NCI-H69 (cell line): ENCODE results near the gene SLC2A11.
"Not testable (repeated sequence)": the region's sequence is repeated elsewhere in the genome, so short reads cannot be mapped to it uniquely, and the experiment has no call there.

Experiments
- DNase-seq: peaks from one replicate; lab custom pipeline; 2025; lab: John Stamatoyannopoulos, UW

Gene SLC2A11

DNA sequence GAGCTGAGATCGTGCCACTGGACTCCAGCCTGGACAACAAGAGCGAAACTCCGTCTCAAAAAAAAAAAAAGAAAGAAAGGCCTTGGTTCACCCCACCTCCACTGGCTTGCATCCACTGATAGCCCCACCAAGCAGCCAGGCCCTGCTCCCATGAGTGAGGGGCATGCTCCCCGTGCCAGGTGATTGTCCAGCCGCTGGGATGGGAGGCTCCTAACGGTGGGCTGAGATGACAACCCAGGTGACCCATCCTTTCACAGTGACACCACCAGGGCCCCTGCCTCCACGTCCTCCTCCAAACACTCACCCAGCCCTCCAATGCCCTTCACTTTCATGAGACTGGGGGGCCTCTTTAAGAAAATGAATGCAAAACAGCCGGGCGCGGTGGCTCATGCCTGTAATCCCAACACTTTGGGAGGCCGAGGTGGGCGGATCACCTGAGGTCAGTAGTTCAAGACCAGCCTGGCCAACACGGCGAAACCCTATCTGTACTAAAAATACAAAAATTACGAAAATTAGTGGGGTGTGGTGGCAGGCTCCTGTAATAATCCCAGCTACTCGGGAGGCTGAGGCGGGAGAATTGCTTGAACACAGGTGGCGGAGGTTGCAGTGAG, 10.3 kb upstream of the SLC2A11 start:
- no peak for DNase-seq

DNA sequence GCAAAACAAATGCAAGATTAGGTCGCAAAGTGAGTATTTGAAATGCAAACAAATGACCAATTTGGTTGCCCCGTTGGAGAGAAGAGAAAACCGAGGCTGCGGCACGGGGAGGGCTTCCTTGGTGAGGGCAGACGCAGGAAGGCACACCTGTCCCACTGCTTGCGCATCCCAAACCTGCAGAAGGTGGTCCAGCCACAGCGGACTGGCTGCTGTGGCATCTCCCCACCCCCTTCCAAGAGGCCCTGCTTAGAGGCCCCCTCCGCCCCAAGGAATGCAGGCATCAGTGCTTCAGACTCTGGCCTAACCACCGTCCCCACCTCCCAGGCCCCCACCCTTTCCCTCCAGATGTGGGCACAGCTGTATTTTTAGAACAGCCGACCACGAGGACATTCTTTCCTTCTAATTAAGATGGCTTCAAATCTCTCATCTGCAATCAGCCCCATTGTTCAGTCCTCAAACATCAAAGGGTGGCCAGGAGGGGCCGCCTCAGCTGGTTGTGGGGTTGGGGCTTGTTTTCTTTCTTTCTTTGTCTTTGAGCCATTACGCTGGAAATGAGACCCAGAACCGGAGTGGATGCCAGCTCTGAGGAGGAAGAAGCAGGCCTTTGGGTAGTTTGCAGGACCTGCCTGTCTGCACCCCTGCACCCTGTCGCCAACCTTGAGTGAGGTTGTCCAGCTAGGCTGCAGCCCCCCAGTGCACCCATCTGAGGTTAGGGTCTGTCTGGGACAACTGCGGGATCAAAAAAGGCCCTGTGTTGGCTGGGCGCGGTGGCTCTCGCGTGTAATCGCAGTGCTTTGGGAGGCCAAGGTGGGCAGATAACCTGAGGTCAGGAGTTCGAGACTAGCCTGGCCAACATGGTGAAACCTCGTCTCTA, 9.4 kb upstream of the SLC2A11 start:
- no peak for DNase-seq

DNA sequence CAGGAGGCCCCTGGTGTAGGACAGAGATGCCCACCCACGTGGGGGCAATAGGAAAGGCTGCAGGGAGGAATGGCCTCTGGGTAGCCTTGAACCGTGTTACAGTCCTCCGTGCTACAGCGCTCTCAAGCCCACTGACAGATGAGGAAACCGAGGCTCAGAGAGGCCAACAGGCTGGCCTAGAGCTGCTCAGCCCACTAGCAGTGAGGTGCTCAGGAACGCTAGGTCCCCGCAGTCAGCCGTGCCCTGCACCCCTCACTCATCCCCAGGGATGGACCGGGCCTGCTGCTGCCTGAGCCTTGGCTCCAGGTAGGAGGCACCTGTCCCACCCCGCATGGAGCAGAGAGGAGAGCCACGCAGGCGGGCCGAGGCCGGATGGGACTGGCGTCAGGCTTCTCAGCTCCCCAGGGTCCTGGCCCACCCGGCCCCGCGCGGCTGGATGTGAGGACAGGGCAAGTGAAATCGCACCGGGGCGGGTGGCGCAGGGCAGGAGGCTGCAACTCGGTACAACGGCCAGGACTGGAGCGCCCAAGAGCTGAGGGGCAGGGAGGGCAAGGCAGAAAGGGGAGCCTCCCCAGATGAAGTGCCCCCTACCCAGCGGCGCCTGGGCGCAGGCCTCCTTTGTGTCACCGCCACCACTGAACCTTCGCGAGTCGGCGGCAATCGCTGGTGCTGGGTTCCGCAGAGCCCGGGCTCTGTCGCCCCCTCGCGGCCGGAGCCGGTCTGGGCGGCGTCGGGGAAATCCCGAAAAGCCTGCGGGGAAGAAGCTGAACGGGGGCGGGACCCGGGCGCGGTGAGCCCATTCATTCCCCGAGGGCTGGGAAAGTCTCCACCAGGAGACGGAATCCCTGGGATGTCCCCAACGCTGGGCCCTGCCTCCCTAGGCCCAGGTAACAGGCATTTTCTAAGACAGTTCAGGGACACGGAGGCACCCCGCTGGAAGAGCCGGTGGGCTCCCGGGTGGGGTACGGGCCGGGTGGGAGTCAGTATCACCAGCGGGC, 8.4 kb upstream of the SLC2A11 start:
- peak; percentile 89 for DNase-seq

DNA sequence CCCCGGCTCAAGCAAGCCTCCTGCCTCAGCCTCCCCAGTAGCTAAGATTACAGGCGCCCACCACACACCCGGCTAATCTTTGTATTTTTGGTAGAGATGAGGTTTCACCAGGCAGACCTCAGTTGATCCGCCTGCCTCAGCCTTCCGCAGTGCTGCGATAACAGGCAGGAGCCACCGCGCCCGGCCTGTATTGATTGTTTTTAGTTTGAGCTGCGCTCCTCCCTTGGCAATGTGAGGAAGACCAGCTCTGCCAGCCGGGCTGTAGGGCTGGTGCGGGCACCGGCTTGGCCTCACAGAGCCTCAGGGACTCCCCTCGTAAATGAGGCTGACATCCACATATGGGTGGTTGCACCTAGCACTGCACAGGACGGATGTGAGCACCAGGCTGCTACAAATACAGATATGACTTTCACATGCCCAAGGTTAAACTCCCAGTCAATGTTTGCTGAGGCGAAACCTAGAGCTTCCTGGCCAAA, 7.5 kb upstream of the SLC2A11 start:
- no peak for DNase-seq

DNA sequence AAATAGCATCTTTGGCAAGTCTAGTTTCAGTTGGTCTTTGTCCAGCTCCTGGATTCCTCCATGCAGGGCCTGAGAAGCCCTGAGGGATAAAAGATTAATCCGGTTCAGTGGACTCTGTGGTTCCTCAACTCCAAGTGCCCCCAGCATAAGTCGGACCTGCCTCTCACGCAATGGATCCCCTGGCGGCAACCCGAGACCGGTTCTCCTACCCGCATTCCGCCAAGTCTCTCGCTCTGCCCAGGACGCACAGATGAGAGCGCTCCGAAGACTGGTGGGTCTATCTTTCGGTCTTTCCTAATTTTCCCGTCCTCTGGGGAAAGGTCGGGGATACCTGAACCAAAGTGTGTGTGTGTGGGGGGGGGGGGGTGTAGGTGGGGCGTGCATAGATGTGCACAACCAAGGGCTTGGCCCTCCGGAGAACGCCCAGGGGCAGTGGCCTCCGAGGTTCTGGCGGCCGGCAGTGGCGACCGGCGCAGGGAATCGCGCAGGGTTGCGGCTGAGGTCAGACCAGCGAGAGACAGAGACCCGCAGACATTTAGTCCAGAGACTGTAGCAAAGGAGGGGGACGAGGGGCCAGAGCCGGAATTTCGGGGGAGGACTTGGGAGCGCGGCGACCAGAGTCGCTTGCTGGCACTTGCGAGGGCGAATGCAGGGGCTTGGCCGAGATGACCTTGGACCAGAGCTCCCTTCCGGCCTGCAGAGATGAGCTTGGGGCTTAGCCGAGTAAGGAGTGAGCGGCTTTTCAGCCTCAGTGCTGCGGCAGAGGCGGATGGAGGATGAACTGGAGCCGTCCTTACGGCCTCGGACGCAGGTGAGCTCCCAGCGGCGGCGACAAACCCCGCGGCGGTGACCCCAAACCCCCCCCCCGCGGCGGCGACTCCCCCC, 712 bp upstream of the SLC2A11 start:
- DNase-seq, result peak; percentile 83

DNA sequence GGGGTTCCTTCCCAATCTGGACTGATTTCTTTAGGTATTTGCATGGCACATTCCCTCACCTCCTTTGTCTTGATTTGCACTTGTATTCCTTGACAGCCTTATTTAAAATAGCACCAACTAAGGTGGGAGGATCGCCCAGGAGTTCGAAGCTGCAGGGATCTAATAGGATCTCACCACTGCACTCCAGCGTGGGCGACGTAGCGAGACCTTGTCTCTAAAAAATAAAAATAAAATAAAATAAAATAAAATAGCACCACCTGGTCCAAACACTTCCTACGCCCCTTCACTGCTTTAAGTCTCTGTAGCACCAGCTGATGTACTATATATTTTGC, 775 bp downstream of the SLC2A11 start:
- DNase-seq, result no peak

DNA sequence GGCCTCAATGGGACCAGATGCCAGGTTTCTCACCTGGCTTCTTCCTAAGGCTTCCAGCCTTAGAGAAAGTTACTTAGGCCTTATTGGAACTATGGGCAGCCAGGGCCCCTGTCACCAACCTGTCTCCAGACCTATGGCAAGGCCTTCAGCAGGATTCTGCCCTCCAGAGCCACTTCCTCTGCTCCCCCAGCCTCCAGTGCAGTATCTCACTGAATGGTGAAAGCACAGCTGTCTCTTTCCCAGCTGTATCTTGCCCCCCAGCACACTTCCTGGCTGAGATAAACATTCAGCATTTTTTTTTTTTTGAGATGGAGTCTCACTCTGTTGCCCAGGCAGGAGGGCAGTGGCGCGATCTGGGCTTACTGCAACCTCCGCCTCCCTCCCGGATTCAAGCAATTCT, 1.5 kb downstream of the SLC2A11 start:
- DNase-seq, result no peak

DNA sequence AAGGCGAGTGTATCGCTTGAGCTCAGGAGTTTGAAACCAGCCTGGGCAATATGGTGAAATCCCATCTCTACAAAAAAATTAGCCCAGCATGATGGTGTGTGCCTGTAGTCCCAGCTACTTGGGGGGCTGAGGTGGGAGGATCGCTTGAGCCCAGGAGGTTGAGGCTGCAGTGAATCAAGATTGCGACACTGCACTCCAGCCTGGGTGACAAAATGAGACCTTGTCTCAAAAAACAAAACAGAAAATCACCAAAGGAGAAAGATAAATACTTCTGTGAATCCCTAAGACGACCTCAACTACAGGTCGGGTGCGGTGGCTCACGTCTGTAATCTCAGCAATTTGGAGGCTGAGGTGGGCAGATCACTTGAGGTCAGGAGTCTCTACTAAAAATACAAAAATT, 2.5 kb downstream of the SLC2A11 start:
- not testable (repeated sequence) for DNase-seq

DNA sequence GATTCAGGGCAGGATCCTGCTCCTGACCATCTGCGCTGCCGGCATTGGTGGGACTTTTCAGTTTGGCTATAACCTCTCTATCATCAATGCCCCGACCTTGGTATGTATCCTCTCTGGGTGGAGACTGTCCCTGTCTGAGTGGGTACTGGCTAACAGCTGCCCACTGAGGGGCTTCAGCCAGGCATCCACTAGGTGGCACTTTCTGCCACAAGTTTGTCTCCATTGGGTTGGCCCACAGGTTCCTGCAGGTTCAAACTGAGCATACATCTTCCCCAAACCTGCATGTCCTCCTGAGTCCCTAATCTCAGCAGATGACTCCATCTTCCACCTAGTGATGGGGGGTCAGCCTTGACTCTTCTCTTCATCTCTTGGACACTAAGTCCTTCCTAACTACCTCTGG, 4.4 kb downstream of the SLC2A11 start:
- DNase-seq, result peak; percentile 74

DNA sequence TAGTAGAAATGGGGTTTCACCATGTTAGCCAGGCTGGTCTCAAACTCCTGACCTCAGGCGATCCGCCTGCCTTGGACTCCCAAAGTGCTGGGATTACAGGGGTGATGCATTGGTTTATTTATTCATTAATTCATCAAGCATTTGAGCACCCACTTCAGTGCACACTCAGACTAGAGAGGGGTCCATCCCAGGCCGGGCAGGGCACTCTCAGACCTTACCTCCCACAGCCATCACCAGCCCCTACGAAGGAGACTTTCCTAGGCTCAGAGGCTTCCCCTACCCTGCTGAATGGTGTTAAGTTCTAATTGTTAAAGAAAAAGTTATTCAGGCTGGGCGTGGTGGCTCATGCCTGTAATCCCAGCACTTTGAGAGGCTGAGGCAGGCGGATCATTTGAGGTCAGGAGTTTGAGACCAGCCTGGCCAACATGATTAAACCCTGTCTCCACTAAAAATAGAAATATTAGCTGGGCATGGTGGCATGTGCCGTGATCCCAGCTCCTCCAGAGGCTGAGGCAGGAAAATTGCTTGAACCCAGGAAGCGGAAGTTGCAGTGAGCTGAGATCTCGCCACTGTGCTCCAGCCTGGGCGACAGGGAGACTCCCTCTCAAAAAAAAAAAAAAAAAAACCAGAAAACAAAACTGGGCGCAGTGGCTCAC, 7.0 kb downstream of the SLC2A11 start:
- DNase-seq, result not testable (repeated sequence)

DNA sequence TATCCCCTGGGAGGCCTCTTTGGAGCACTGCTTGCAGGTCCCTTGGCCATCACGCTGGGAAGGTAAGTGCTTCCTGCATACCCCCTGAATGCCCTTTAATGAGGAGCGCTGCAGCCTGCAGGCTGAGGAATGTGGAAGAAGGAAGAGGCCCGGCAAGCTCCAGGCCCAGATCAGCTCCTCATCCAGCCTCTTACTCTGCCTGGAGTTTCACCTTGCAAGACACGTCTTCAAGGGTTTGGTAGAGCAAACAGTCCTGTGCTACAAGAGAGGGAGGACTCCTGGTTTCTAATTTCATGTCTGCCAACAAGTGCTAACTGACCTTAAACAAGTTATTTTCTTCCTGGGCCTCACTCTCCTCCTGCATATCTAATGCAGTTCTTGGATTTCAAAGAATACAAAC, 10.9 kb downstream of the SLC2A11 start:
- no peak for DNase-seq

DNA sequence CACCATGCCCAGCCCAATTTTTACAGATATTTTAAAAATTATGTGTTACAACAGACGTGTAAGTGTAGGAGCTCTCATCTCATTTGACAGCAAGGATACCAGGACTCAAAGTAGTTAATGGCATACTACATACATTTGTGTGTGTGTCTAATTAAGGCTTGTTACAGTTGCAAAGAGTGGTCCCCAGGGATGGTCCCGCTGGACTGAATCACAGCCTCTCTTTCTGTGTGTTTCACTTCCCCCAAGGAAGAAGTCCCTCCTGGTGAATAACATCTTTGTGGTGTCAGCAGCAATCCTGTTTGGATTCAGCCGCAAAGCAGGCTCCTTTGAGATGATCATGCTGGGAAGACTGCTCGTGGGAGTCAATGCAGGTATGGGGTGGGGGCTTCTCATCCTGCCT, 17.2 kb downstream of the SLC2A11 start:
- peak; percentile 54 for DNase-seq

DNA sequence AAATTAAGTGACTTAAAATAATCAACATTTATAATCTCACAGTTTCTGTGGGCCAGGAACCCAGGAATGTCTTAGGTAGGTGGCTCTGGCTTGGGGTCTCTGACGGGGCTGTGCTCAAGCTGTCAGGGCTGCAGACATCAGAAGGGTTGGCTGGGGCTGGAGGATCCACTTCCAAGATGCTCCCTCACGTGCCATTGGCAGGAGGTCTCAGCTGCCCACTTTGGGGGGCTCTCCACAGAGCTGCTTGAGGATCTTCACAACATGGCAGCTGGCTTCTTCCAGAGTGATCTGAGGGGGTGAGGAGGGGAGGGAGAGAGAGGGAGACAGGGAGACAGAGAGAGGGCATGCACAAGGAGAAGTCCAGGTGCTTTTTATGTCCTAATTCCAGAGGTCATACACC, 18.1 kb downstream of the SLC2A11 start:
- DNase-seq, result no peak

DNA sequence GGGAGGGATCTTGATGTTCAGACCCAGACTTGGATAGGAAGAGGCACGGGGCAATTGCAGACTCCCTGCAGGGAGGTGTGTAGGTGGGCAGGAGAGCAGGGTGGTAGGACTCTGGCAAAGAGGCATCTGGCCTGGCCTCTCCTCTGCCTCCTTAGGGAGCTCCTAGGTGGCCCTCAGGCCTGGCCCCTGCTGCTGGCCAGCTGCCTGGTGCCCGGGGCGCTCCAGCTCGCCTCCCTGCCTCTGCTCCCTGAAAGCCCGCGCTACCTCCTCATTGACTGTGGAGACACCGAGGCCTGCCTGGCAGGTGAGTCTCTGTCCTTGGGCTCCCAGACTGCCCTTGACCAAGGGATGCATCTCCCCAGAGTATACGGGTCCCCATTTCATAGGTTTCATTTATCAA, 19.9 kb downstream of the SLC2A11 start:
- no peak for DNase-seq

DNA sequence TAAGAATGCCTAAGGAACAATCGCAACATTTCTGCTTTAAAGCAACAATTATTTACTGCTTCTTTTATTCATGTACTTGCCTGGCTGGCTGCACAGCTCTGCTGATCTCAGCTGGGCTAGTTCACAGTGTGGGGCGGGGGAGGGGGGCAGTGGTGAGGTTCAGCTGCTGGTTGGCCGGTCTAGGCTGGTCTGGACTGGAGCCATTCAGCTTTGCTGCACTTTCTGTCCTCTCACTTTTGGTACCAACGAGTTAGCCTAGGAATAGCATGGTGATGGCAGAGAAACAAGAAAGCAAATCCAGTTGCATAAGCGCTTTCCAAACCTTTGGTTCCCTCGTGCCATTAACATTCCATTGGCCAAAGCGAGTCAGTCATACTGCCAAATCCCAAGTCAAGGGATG, 20.5 kb downstream of the SLC2A11 start:
- no peak for DNase-seq

DNA sequence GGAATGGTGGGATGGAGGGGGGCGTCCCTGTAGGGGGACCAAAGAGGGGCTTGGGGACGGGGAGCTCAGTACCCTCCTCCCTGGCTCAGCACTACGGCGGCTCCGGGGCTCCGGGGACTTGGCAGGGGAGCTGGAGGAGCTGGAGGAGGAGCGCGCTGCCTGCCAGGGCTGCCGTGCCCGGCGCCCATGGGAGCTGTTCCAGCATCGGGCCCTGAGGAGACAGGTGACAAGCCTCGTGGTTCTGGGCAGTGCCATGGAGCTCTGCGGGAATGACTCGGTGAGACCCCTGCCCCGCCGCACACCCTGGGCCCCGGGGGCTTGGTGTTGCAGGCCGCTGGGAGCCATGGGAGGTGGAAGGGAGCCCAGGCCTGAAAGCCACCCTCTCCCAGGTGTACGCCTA, 24.7 kb downstream of the SLC2A11 start:
- DNase-seq, result no peak

DNA sequence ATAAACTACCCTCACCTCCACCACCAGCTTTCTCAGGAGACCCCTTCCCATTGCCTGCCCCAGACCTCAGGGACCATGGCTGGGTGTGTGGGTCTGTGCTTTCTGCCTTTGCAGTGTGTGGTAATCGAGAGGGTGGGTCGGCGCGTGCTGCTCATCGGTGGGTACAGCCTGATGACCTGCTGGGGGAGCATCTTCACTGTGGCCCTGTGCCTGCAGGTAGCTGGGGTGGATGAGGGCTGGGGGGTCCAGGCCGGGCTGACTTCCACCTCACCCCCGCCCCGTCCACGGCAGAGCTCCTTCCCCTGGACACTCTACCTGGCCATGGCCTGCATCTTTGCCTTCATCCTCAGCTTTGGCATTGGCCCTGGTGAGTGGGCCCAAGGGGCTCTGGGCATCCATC, 26.0 kb downstream of the SLC2A11 start:
- DNase-seq, result no peak

DNA sequence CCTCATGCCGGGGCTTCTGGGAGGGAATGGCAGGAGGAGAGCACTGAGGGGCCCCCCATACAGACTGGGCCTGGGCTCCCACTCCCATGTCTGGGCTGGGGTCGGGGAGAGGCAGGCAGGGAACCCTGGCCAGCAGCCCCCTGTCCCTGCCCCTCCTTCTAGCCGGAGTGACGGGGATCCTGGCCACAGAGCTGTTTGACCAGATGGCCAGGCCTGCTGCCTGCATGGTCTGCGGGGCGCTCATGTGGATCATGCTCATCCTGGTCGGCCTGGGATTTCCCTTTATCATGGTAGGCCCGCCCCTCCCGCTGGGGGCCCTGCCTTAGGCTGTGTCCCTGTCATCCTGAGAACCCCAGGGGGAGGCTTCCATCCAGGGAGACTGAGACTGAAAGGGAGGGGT, 26.5 kb downstream of the SLC2A11 start:
- DNase-seq, result no peak

DNA sequence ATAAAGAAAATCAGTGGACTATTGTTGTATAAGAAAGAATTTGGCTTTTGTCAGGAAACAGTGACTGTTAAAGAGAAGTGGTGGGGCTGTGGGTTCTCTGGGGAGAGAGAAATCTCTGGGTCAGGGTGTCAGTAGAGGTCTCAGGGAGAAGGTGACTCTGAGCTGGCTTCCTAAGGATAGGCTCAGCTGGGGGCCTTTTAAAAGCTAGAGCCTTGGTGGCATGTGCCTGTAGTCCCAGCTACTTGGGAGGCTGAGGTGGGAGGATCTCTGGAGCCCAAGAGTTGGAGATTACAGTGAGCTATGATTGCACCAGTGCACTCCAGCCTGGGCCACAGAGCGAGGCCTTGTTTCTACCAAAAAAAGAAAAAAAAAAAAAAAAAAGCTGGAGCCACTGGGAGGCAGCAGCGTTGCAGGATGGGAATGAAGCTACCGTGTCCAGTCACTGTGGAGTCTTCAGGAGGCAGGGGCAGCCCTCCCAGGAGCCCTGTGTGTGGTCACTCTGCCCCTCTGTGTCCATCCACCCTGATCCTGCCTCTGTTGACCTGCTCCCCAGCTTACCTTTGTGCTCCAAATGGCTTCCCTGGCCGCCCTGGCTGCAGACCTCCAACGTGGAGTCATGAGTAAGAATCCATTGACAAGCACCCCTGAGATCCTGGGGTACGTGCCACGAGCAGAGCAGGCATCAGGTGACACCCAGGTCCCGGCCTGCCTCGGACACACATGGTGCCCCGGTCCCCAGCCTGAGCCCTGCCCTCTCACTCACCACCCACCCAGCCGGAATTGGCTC, 31.1 kb downstream of the SLC2A11 start:
- DNase-seq, result peak; percentile 31

DNA sequence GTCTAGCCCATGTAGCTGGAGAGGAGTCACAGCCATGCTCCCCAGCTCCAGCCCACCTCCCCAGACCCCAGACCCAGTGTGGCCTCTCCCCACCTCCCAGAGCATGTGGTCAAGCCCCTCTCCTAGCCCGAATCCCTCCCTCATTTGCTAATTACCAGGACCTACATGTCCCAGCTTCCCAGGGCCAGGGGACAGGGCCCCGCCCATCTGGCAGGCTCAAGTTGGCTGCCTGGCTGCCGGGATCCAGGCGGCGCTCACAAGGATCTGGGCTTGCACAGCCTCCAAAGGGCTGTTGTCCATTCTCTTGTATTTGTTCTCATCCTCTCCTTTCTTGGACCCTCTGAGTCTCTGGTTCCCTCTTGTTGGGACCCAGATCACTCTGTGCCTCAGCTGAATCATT, 31.9 kb downstream of the SLC2A11 start:
- no peak for DNase-seq
